Stimulated activated effector memory CD8-positive, alpha-beta T cell treated with anti-CD3 and anti-CD28 coated beads, Interleukin-12 subunit alpha, Interleukin-12 subunit beta, amount 100 ng/mL, for 72 hours (primary cell): ENCODE data around the gene SDR39U1.

ENCODE experiments used
- ATAC-seq: fragments of 150-1000 bp; cut with Tn5 transposase; 2 replicates; pipeline ENCODE4 v1.10.0; 2021
- DNase-seq, 2 donors: peaks; one replicate each; pipeline ENCODE4 v3.0.0; 2021 to 2022; ENCODE audit warnings: low spot score in 2 of 2
- H3K27ac Mint-ChIP-seq: one replicate; pipeline ENCODE4 v1.8.0; 2022; ENCODE audit warnings: mild to moderate bottlenecking, mixed read lengths
- H3K36me3 Mint-ChIP-seq: one replicate; pipeline ENCODE4 v1.8.0; 2022; ENCODE audit warnings: mild to moderate bottlenecking, mixed read lengths
- H3K4me1 Mint-ChIP-seq: one replicate; pipeline ENCODE4 v1.8.0; 2022; ENCODE audit warnings: mixed read lengths
- H3K4me3 Mint-ChIP-seq: one replicate; pipeline ENCODE4 v1.8.0; 2022; ENCODE audit warnings: mild to moderate bottlenecking, mixed read lengths
- H3K9me3 Mint-ChIP-seq: one replicate; pipeline ENCODE4 v1.8.0; 2022; ENCODE audit warnings: mixed read lengths

Gene SDR39U1

DNA sequence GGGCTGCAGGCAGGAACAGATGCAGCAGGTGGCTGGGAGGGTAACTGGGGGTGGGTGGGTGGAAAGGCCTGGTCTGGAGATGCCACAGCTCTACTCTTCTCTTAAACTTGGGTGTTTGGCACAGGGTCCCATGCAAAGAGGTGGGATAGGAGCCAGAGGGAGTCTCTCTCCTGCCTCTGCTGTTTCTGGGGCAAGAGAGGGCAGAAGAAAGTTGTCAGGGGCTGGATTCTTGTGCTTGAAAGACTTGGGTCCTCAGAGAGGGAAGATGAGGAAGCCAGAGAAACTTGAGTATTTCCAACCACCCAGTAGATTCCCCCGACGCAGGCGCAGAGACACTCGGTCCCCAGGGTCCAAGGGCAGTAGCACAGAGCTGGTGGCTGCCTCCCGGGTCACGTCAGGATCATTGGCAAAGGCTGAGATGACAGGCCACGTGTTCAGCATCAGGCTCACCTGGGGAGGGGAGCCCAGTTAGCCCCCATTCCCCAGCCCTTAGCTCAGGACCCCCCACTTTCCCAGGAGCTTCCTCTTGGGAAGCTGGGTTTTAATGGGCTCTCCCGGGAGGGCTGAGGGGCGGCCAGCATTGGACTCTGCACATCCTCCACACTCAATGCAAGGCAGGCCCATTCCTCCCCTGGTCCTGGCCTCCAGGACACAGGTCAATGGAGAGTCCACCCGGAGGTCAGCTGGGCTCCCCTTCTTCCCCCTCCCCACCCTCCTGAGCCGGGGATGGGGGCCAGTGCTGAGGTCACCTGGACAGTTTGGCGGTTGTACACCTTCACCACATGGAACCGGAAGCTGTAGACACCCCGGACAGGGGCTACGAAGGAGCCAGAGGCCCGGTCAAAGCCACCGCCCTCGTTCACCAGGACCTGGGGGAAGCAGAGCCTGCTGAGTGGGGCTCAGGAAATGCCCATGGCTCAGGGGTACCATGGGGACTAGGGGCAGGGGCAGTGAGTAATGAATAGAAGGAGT lies 14.8 kb downstream of the SDR39U1 start:
- Mint-ChIP-seq H3K9me3 (no peaks in the 10 kb centered on the region), H3K4me1 (peaks cover 49% of the 10 kb centered on the region), H3K4me3 (peak overlapping the region; percentile 88), H3K36me3 (peaks cover 39% of the 10 kb centered on the region), H3K27ac (no peak overlapping the region)
- DNase-seq (no peak), ATAC-seq (no peak)

DNA sequence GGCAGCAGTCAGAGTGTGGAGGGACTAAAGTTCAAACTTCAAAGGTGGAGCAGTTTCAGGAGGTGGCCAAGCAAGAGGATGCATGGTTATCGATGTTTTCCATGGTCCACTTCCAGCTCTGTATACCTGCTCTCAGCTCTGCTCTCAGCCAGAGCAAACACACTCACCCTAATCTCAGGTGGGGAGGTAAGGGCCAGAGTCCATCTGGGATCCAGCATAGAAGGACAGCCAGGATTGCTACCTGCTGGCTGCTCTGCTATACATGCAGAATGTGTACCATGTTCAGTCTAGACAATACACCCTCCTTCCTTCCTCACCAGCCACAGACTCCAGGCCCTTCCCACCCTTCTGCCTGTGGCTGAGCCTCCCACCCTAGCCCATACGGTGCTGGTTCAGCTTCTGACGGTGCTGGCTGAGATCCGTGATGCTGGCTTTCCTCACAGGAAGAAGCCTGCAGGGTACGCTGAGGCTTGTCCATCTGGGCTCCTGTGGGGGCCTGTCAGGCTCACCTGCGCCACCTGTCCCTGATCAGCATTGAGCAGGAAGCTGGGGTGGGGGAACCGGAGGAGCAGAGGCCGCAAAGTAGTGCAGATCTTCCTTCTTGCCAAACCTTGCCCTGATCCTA lies 15.6 kb downstream of the SDR39U1 start:
- DNase-seq (no peak), ATAC-seq (no peak)
- H3K9me3 Mint-ChIP-seq: no peaks in the 10 kb centered on the region
- peaks cover 46% of the 10 kb centered on the region for H3K4me1 Mint-ChIP-seq
- no peak overlapping the region for H3K4me3 Mint-ChIP-seq
- H3K27ac Mint-ChIP-seq: peak overlapping the region; percentile 84
- H3K36me3 Mint-ChIP-seq: peaks cover 31% of the 10 kb centered on the region

GRCh38 chr14:24426150-24426911 lies 16.2 kb downstream of the SDR39U1 start:
- peaks cover 39% of the 10 kb centered on the region for H3K4me1 Mint-ChIP-seq
- peak overlapping the region; percentile 84 for H3K27ac Mint-ChIP-seq
- no peaks in the 10 kb centered on the region for H3K9me3 Mint-ChIP-seq
- DNase-seq (no peak), ATAC-seq (no peak)
- peak overlapping the region; percentile 5 for H3K4me3 Mint-ChIP-seq
- H3K36me3 Mint-ChIP-seq: peaks cover 24% of the 10 kb centered on the region

- Mint-ChIP-seq H3K9me3 (no peaks in the 10 kb centered on the region), H3K4me1 (peaks cover 33% of the 10 kb centered on the region), H3K27ac (peak overlapping the region; percentile 84), H3K36me3 (peaks cover 18% of the 10 kb centered on the region), H3K4me3 (peak overlapping the region; percentile 5)
- no peak for DNase-seq
- ATAC-seq: peak; percentile 7
Measured at GRCh38 chr14:24425704-24426103, 16.9 kb downstream of the SDR39U1 start.

DNA sequence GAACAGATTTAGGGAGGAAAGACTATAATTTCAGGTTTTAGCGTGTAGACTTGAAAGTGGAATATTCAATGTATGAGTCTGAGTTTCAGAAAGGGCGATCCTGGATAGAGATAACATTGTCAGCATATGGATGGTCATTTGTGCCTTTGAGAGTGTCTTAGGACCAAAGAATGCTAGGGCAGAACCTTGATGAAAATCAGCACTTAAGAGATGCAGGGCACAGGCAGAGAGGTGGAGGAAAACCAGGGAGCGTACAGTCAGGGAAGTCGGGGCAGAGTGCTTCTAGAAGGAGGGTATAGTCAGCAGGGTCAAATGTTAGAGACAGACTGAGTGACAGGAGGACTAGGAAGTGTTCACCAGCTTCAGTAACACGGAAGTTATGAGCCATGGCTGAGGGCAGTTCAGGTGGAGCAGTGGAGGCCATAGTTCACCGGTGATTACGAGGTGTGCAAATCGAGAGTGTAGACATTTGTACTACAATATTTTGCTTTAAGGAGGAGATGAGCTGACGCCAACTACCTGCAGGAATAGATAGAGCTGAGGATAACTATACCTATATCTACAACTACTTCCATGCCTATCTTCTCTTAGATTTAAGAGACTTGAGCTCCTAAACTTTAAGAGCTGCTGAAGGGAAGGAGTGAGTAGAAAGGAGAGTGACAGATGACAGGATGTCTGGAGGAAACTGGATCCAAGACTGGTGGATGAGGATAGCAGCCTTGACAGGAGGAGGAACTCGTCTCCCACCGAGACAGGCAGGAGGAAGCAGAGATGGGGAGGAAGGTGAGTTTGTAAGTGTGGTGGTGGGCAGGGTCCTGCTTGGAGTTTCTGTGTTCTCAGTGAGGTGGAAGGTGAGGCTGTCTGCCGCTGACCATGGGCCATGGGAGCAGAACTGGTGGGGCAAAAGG lies 19.6 kb downstream of the SDR39U1 start:
- no peak for ATAC-seq
- Mint-ChIP-seq H3K4me3 (no peak overlapping the region), H3K9me3 (no peaks in the 10 kb centered on the region), H3K4me1 (peaks cover 20% of the 10 kb centered on the region), H3K27ac (no peak overlapping the region), H3K36me3 (peaks cover 5% of the 10 kb centered on the region)
- no peak for DNase-seq

DNA sequence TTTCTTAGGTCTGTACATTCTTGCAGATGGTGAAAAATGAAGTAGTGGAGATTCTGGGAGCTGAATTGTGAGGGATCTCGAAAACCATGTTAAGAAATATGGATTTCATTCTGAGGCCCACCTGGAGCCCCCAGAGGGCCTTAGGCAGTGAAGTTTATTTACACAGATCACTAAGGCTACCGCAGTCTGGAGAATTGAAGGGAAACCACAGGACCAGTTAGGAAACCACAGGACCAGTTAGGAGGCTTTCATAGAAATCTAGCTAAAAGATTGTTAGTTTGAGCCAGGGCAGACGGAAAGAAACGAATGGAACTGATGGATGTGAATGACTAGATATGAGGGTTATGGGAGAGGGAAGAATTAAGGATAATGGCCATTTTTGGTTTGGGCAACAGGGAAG lies 20.3 kb downstream of the SDR39U1 start:
- no peak for DNase-seq
- Mint-ChIP-seq H3K4me3 (no peak overlapping the region), H3K9me3 (no peaks in the 10 kb centered on the region), H3K4me1 (peaks cover 20% of the 10 kb centered on the region), H3K27ac (no peak overlapping the region), H3K36me3 (peaks cover 5% of the 10 kb centered on the region)
- ATAC-seq: no peak

- no peaks in the 10 kb centered on the region for H3K9me3 Mint-ChIP-seq
- H3K27ac Mint-ChIP-seq: no peak overlapping the region
- no peak for DNase-seq
- ATAC-seq: no peak
- H3K4me1 Mint-ChIP-seq: no peaks in the 10 kb centered on the region
- H3K36me3 Mint-ChIP-seq: no peaks in the 10 kb centered on the region
- H3K4me3 Mint-ChIP-seq: no peak overlapping the region
Measured at GRCh38 chr14:24418492-24418873, 24.1 kb downstream of the SDR39U1 start.

DNA sequence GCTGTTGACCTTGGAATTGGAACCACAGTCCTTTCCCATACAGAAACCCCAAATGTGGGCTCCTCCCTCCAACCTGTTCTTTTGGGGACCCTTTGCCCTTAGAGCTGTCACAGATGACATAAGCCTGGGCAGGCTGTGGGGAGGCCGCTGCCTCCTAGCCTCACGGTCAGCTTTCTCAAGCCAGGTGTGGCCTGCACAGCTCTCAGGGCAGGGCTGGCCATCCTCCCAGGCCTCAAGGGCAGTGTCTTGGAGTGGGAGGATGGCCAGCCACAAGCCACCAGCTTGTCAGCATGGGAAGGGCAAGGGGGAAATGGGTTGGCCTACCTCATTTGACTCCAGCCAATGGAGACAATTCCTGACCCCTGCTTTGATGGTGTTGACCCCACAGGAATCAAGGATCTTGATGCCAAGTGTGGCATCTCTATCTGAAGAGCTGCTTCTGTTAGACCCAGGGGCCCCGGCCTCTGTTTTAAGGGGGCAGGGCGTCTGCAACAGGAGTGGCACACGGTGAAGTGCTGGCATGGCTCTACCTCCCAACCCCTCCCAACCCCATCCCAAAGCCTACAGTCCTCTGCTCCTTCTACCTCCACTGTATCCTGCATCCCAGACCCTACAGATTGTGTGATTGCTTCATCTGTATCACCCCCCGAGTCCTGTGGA lies 24.6 kb downstream of the SDR39U1 start:
- Mint-ChIP-seq H3K36me3 (no peaks in the 10 kb centered on the region), H3K4me3 (no peak overlapping the region), H3K9me3 (no peaks in the 10 kb centered on the region), H3K27ac (no peak overlapping the region), H3K4me1 (no peaks in the 10 kb centered on the region)
- DNase-seq (no peak), ATAC-seq (no peak)

DNA sequence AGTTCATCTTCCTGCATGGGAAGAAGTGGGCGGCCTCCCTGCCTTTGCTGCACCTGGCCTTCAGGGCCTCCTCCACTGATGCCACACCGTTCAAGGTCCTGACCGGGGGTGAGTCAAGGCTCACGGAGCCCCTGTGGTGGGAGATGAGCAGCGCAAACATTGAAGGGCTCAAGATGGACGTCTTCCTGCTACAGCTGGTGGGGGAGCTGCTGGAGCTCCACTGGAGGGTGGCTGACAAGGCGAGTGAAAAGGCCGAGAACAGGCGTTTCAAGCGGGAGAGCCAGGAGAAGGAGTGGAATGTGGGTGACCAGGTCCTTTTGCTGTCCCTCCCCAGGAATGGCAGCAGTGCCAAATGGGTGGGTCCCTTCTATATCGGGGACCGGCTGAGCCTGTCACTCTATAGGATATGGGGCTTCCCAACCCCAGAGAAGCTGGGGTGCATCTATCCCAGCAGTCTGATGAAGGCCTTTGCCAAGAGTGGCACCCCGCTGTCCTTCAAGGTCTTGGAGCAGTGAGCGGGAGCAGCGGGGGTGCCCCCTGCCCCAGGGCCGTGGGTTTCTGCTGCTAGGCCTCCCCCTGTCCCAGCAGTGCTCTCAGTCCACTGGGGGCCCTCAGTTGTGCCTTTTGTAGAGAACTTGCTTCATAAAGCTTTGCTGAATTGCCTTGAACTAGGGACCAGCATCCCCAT lies 25.5 kb downstream of the SDR39U1 start:
- H3K27ac Mint-ChIP-seq: no peak overlapping the region
- no peaks in the 10 kb centered on the region for H3K9me3 Mint-ChIP-seq
- H3K4me3 Mint-ChIP-seq: no peak overlapping the region
- no peak for DNase-seq
- no peak for ATAC-seq
- no peaks in the 10 kb centered on the region for H3K36me3 Mint-ChIP-seq
- no peaks in the 10 kb centered on the region for H3K4me1 Mint-ChIP-seq

GRCh38 chr14:24416254-24416931 lies 26.2 kb downstream of the SDR39U1 start:
- H3K4me1 Mint-ChIP-seq: no peaks in the 10 kb centered on the region
- H3K4me3 Mint-ChIP-seq: no peak overlapping the region
- no peaks in the 10 kb centered on the region for H3K9me3 Mint-ChIP-seq
- ATAC-seq (no peak), DNase-seq (no peak)
- H3K36me3 Mint-ChIP-seq: no peaks in the 10 kb centered on the region
- no peak overlapping the region for H3K27ac Mint-ChIP-seq

GRCh38 chr14:24415421-24416253 lies 26.9 kb downstream of the SDR39U1 start:
- DNase-seq: no peak
- no peak for ATAC-seq
- Mint-ChIP-seq H3K4me1 (no peaks in the 10 kb centered on the region), H3K9me3 (no peaks in the 10 kb centered on the region), H3K27ac (no peak overlapping the region), H3K36me3 (no peaks in the 10 kb centered on the region), H3K4me3 (no peak overlapping the region)

GRCh38 chr14:24414732-24415420 lies 27.7 kb downstream of the SDR39U1 start:
- Mint-ChIP-seq H3K4me1 (no peaks in the 10 kb centered on the region), H3K9me3 (no peaks in the 10 kb centered on the region), H3K36me3 (no peaks in the 10 kb centered on the region), H3K4me3 (no peak overlapping the region), H3K27ac (peak overlapping the region; percentile 16)
- DNase-seq (no peak), ATAC-seq (no peak)
